CD4-positive, alpha-beta T cell treated with Interleukin-4 for 4 hours (primary cell): ENCODE measurements around the gene STXBP6.
"Not testable (repeated sequence)": the region's sequence is repeated elsewhere in the genome, so short reads cannot be mapped to it uniquely, and the experiment has no call there.

Experiments used
- DNase-seq: peaks from one replicate; pipeline ENCODE4 v3.0.0-alpha.2; 2020

The STXBP6 gene

GRCh38 chr14:24785698-24786097 is 264.2 kb downstream of the STXBP6 start:
- DNase-seq = no peak

DNA sequence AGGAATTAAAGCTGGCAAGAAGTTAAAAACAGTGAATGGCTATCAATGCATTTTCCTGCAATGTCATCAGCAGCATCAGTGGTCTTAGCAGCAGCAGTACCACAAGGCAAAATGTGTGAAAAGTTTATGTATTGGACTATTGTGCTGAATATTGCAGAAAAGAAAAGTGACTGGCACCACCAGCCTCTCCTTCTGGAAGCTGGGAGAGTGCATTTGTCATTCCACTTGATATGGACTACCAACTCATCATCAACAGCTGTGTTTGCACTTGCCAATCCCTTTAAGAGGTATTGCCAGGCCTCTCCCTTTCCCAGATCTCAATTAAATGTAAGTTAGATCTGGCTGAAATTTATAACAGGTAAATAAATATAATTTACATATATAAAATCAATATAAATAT is 265.0 kb downstream of the STXBP6 start:
- no peak for DNase-seq

GRCh38 chr14:24783791-24784190 is 266.2 kb downstream of the STXBP6 start:
- no peak for DNase-seq

DNA sequence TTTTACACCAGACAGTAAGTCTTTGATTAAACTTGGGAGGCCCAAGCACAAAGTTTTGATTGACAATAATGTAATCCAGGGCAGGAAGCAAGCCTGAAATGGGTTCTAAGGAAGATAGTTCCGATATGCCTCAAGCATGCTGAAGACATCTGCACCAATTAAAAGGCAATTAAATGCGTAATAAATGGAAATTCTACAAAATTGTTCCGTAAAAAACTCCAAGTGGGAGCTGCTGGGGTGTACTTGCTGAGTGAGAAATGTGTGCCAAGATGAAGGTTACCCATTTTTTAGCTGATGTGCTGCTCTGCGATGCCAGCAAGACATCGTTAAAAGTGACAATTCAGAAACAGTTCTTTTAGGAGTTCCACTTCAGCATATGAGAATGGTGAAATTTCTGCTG is 269.7 kb downstream of the STXBP6 start:
- no peak for DNase-seq

GRCh38 chr14:24777678-24778077 is 272.3 kb downstream of the STXBP6 start:
- no peak for DNase-seq

GRCh38 chr14:24775950-24776349 is 274.0 kb downstream of the STXBP6 start:
- DNase-seq = no peak

DNA sequence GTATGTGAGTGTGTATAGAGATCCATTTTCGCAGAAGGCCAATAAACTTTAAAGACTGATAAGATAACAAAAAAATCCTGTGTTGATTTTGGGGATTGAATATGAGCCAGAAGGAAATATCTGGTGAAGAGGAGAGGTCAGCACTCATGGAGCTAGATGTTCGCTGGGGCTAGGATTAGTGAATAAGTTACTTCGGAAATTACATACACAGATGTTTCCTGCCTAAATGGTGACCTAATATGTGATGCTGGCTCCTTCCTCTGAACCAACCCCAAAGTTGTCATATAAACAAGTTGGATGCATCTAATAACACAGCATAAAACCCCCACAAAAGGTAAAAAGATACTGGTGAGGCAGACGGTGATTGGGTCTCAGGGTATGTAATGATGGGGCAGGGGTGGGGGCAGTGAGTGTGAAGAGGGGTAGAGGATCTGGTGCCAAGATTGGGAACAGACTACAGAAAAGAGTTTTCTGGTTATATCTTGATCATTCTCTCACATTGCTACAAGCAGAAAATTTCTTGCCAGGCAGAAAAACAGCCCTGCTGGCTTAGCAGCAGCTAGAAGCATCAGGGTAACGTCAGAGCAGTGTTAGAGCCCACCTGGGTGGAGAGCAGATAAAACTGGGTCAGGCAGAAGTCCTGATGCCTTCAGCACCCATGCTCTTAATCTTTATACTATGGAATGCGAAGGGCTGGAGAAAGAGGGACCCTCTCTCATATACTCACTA is 275.6 kb downstream of the STXBP6 start:
- no peak for DNase-seq

DNA sequence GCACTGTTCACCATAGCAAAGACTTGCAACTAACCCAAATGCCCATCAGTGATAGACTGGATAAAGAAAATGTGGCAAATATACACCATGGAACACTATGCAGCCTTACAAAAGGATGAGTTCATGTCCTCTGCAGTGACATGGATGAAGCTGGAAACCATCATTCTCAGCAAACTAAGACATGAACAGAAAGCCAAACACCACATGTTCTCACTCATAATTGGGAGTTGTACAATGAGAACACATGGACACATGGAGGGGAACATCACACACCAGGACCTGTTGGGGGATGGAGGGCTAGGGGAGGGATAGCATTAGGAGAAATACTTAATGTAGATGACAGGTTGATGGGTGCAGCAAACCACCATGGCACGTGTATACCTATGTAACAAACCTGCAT is 276.4 kb downstream of the STXBP6 start:
- not testable (repeated sequence) for DNase-seq

- DNase-seq = no peak
Measured at GRCh38 chr14:24766434-24766833, 283.5 kb downstream of the STXBP6 start.

- no peak for DNase-seq
Measured at GRCh38 chr14:24761141-24761540, 288.8 kb downstream of the STXBP6 start.
